NCI-H1092 (cell line): ENCODE results near the gene NLGN1.

Experiments
- DNase-seq: peaks from one replicate; lab custom pipeline; 2025; lab: John Stamatoyannopoulos, UW

Gene NLGN1

DNA sequence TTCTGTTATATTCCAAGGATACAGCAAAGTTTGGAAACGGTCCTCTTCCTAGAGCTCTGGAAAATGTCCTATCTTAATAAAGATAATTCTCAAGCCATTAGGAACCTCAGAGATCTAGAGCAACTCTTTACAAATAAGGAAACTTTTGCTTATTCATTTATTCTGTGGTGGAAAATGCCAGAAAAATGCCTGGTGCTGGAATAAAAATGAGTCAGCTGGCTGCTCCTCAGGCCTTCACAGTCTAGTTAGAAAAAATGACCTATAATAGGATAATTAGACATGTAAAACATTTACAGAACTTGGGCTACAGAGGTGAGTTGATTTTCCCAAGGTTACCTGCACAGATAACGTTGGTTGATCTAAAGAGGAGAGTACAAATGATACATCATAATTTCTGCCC is 372.5 kb downstream of the NLGN1 start:
- no peak for DNase-seq

DNA sequence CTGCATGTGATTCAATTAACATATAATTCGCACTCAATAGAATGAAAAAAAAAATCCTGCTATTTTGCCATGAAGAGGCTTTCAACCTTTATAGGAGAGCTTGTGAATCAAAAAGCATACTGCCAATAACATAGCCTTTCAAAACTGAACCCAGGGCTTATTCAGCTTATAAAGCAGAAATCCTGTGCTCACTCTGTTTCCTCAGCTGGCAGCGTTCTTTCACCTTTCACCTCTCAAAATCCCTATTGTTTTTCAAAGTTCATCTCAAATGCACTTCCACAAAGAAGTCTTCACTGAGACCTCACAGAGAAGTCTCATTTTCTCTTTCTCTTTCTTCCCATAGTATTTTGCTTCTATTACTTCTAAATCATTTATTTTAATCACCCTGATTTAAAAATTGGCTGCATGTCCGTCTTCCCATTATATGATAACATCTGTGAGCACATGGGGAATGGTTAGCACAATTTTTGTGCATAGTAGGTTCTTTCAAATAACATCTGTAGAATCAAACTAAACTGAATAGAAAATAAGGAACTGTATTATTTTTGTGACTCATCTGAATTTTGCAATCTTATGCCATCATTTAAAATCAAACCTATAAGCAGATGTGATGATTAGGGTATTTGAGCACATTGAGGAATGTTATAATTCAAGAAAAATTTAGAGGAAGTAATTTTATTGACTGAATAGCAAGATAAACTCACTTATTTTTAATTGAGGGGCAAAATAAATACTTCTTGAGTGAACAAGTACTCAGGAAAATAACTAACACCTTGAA is 373.4 kb downstream of the NLGN1 start:
- no peak for DNase-seq

GRCh38 chr3:173773800-173774199 is 376.3 kb downstream of the NLGN1 start:
- no peak for DNase-seq

DNA sequence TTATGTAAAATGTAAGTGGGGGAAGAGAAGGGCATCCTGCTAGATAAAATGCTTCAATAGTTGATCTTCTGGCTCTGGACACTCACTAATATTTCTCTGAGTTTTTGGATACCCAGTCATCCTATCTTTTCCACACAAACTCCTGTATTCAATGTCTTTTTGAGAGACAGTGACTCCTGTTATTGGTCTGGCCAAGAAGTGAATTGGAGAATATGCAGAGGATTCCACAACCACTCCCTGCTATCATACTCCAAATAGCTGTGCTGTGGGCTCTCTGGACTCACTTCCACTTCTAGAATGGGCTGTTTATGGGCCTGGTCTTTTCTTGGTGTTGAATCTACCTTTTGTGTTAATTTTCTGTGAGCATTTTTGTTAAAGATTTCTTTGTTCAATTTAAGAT is 376.8 kb downstream of the NLGN1 start:
- DNase-seq = no peak

DNA sequence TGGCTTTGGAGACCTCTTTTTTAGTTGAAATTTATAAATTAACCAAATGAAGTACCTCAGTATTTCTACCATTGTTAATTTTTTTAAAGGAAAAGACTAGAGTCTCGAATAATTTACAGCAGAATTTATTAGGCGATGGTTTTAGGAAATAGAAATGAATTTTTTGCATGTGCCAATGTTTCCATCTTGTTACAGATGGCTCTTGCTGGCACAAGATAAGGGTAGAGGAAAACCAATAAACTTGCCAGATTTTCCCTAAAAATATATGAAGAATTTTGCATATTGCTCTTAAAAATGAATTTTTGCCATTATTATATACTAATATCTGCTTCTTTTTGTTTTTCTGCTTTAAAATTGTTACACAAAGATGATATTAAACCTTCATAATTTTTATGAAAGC is 380.7 kb downstream of the NLGN1 start:
- no peak for DNase-seq

DNA sequence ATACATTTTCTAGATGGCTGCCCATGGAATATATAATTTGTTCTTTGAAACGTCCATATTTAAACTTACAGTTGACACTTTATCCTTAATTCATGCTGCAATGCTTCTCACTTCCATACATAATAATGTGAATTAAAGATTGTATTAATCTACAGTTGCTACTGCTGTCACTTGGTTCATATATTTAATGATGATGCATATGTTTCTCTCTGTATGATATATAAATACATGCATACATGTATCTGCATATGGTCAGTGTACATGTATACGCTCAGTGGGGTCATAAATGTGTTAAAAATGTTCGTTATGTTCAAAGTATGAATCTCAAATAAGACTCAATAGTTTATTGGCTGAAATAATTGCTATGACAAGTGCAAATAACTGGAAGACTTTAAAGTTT is 382.5 kb downstream of the NLGN1 start:
- no peak for DNase-seq

- no peak for DNase-seq
These were observed 387.5 kb downstream of the NLGN1 start for GRCh38 chr3:173785004-173785403.

DNA sequence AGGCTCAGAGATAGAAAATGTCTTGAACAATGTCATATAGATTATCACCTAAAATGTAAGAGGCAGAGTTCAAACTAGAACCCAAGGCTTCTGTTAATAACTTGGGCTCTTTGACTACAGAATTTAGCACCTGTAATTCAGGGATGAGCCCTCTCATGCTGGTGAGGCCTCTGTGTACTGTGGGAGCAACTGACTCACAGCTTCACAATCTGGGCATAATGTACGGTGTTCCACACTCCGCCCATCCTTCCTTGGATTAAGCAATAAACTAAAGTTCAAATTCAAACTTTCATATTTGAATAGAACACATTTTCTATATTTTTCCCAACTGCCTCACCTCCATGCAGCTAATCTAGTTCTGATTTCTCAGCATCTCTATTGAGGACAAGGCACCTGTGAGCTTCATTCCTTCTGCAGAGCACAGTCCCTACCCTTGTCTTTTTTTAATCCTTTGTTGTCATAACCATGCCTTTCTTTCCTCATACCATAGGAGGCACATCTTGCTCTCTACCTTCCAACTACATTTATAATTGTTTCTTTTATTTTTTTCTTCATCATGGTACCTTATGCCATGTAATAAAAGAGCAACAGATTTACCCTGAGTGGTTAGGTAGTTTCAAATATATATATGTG is 392.1 kb downstream of the NLGN1 start:
- no peak for DNase-seq

GRCh38 chr3:173793963-173794362 is 396.4 kb downstream of the NLGN1 start:
- DNase-seq = no peak

DNA sequence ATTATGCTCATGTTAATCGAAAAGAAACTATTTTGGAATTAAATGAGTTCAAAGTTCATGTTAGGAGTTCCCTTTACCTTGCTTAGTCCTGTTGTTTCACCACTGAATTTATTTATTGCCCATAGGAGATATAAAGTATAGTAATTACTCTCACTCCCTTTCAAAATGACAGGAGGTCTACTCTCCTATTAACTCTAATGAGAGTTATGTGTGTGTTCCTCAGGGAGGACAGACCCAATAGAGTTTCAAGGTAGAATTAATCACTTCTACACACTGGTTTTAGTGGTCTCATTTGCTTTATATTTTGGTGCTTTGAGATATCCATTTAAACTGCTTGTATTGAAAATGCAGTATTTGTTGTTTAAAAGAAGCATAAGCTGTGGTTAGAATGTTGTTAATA is 398.9 kb downstream of the NLGN1 start:
- no peak for DNase-seq

GRCh38 chr3:173796890-173797289 is 399.3 kb downstream of the NLGN1 start:
- DNase-seq = no peak

DNA sequence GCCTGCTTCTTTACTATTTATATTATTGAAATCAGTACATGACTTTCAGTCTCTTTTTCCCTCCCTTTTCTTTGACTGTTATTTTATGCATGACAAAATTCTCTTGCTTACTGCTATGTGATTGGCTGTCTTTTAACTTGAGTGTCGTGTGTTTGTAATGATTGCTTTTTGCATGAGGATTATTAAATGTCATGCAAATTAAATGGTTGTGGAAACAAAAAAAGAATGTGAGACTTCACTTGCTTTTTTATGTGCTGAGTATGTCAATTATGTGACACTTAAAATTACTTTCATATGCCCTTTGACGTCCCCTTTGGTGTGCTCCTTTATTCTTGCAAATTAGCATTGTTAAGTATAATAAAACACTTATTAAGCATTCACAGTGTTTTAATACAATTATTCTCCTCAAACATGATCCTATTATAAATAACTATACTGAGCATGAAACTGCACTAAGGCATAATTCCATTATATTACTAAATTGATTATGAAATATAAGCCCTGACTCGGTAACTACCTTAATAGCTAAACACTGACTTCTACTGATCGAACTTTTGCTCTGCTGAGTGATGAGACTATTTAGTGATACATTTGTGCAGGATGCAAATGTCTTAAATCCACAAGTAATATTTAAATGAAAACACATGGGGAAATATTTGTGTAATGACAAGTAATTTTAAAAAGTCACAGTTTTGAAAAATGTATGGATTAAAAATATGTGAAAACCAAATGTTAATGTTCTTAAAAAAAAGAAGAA is 401.7 kb downstream of the NLGN1 start:
- no peak for DNase-seq

DNA sequence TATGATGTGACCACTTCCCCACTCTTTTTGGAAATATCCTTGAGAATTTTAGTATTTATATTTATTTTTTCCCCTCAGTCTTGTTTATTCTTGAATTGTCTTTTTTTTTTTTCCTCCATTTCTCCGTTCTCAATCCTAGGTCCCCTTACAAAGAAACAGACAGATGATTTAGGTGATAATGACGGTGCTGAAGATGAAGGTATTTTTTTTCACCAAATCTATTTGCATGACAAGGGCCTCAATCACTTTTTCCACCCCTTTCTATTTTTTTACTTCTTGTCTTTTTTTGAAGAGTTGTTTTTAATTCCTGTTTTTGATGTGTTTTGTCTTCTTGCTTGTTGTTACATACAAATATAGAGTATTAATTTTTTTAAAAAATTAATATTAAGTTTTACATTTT is 402.6 kb downstream of the NLGN1 start:
- DNase-seq = no peak

DNA sequence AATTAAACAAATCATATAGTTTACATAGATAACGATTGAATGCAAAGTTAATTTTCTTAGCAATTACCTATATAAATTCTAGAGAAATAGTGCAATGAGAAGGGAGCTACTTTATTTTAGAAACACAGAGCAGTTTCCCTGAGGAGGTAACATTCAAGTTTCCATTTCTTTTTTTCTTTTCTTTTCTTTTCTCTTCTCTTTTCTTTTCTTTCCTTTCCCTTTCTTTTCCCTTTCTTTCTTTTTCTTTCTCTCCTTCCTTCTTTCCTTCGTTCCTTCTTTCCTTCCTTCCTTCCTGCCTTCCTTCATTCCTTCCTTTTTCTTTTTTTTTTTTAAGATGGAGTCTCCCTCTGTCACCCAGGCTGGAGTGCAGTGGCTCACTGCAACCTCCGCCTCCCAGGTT is 417.3 kb downstream of the NLGN1 start:
- DNase-seq = no peak

- no peak for DNase-seq
These were observed 421.8 kb downstream of the NLGN1 start for GRCh38 chr3:173819368-173819767.

DNA sequence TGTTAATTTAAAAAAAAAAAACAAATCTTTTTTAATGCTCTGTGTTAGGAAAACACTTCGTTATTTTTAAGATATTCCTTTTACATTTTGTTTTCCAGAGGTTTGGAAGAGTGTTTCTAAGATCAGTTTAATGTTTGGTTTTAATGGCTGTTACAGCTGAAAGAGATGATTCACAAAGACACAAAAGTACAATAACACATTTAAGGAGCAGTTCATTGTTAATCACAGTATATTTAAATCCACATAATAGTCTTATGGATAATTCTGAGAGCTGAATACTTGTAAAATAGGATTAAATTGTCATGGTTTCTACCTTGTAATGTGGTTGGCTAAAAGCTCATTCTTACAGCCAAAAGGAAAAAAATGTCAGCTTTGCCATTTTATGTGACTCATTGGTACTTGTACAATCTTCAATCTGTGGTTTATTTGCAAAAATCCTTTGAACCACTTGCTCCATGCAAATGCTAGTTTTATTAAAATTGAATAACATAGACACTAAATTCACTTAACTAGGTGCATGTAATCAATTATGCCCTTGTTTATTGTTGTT is 426.4 kb downstream of the NLGN1 start:
- DNase-seq = no peak

DNA sequence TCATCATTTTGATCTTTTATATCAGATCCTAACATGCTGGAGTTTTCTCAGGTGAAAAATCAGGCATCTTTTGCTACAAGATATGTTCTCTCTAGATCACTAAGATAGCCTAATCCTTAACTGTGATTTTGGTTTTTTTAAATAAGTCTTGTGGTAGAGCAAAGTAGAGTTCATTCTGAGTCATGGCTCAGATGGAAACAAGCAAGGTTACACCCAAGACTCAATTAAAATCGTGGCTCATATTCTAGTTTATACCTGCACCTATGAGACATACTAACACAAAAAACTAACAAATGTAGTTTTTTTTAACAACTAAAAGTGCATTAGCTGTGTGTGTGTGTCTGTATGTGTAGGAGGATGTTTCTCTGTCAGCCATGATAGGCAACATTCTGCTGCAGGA is 428.2 kb downstream of the NLGN1 start:
- no peak for DNase-seq

DNA sequence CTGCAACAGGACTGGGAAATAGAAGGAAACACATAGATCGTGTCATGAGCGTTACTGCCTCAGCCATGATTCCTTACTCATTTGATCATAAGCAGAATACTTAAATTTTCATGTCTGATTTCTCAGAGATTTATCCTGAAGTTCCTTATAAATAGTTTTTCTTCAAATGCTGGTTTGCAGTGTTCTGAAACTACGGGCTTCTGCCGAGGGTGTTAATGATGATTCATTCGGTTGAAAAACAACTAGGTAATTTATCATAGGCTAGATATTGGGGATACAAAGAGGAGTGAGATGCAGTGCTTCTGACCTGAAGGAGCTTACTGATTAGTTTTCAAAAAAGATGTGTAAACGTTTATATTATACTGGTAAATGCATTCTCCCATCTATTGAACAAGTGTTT is 428.9 kb downstream of the NLGN1 start:
- no peak for DNase-seq

- DNase-seq = no peak
These were observed 429.5 kb downstream of the NLGN1 start for GRCh38 chr3:173826901-173827609.

- no peak for DNase-seq
These were observed 441.1 kb downstream of the NLGN1 start for GRCh38 chr3:173838644-173839043.

GRCh38 chr3:173839859-173840258 is 442.3 kb downstream of the NLGN1 start:
- no peak for DNase-seq

DNA sequence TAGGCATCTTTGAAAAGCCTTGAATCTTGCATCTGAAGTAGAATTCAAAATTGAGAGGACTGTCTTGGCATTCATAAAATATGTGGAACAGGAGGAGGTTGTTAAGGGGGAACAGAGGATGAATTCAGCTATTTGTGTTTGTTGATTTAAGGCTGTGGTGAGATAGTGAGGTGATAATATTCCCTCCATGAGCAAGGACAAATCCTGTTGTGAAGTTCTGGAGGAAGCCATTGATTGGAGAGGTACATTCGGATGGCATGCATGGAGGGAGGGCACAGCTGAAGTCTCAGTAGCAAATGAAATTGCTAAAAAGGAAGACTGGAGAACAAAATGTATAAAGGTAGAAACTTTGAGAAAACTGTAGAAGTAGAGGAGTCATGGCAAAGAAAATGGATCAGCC is 443.8 kb downstream of the NLGN1 start:
- DNase-seq = no peak
